Mesenteric fat pad (tissue), 1 donor: Measurements from ENCODE around the gene EME2. TPM values are rescaled to one million over a fixed set of nuclear protein-coding genes. Genes with fewer than 3 reads are reported as not detected.
"Not testable (repeated sequence)": the region's sequence is repeated elsewhere in the genome, so short reads cannot be mapped to it uniquely, and the experiment has no call there.

ENCODE experiments used
- DNase-seq: peaks from one replicate; pipeline ENCODE4 v3.0.0-alpha.2; 2020; ENCODE audit warnings: low spot score
- total RNA-seq: library from RNA; stranded (reverse); fragmentation: NEBNext Ultra II Directional; extraction: Animal tissue kit (Norgen Biotek cat#: 25700); gene quantifications from one replicate; pipeline ENCODE4 v1.2.1, GENCODE V29; 2021
- donor health status: DM: yes; HTN: yes; CAD: no.

EME2 gene
- total RNA-seq, 1 donor from 2014 or later = 14.5 TPM

GRCh38 chr16:1790611-1791255 is 18.1 kb downstream of the EME2 start:
- no peak for DNase-seq

GRCh38 chr16:1791256-1791942 is 18.8 kb downstream of the EME2 start:
- DNase-seq = peak; percentile 87

- peak; percentile 85 for DNase-seq
Observed at GRCh38 chr16:1791943-1792812, 19.6 kb downstream of the EME2 start.

GRCh38 chr16:1792836-1793577 is 20.4 kb downstream of the EME2 start:
- no peak for DNase-seq

GRCh38 chr16:1793578-1794220 is 21.1 kb downstream of the EME2 start, which contains the start of gene IGFALS:
Gene IGFALS (minus strand): TSS chr16:1793705. CDS start chr16:1793652, 53 bp downstream.
- no peak for DNase-seq

GRCh38 chr16:1794221-1794871 is 21.7 kb downstream of the EME2 start:
- peak; percentile 81 for DNase-seq

- peak; percentile 76 for DNase-seq
Observed at GRCh38 chr16:1794908-1795666, 22.5 kb downstream of the EME2 start.

- DNase-seq = not testable (repeated sequence)
Observed at GRCh38 chr16:1799263-1799662, 26.7 kb downstream of the EME2 start.

GRCh38 chr16:1800701-1801100 is 28.1 kb downstream of the EME2 start:
- DNase-seq = no peak

- DNase-seq = no peak
Observed at GRCh38 chr16:1807626-1808025, 35.0 kb downstream of the EME2 start.

- DNase-seq = no peak
Observed at GRCh38 chr16:1808691-1809090, 36.1 kb downstream of the EME2 start.

- DNase-seq = no peak
Observed at GRCh38 chr16:1809281-1809801, 36.7 kb downstream of the EME2 start.

GRCh38 chr16:1810106-1810505 is 37.5 kb downstream of the EME2 start:
- DNase-seq = no peak

GRCh38 chr16:1810536-1810935 is 37.9 kb downstream of the EME2 start:
- DNase-seq = no peak

GRCh38 chr16:1812732-1813163 is 40.1 kb downstream of the EME2 start:
- no peak for DNase-seq

- DNase-seq = no peak
Observed at GRCh38 chr16:1815461-1815860, 42.9 kb downstream of the EME2 start.

- DNase-seq = no peak
Observed at GRCh38 chr16:1816396-1817275, 44.0 kb downstream of the EME2 start.

- no peak for DNase-seq
Observed at GRCh38 chr16:1817276-1817589, 44.6 kb downstream of the EME2 start.
